OCI-M1 (cell line): ENCODE results near the gene DLL1.
"Not testable (repeated sequence)": the region's sequence is repeated elsewhere in the genome, so short reads cannot be mapped to it uniquely, and the experiment has no call there.

Source experiments
- DNase-seq: peaks from one replicate; lab custom pipeline; 2025; lab: John Stamatoyannopoulos, UW

DLL1 gene, protein sequence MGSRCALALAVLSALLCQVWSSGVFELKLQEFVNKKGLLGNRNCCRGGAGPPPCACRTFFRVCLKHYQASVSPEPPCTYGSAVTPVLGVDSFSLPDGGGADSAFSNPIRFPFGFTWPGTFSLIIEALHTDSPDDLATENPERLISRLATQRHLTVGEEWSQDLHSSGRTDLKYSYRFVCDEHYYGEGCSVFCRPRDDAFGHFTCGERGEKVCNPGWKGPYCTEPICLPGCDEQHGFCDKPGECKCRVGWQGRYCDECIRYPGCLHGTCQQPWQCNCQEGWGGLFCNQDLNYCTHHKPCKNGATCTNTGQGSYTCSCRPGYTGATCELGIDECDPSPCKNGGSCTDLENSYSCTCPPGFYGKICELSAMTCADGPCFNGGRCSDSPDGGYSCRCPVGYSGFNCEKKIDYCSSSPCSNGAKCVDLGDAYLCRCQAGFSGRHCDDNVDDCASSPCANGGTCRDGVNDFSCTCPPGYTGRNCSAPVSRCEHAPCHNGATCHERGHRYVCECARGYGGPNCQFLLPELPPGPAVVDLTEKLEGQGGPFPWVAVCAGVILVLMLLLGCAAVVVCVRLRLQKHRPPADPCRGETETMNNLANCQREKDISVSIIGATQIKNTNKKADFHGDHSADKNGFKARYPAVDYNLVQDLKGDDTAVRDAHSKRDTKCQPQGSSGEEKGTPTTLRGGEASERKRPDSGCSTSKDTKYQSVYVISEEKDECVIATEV

DNA sequence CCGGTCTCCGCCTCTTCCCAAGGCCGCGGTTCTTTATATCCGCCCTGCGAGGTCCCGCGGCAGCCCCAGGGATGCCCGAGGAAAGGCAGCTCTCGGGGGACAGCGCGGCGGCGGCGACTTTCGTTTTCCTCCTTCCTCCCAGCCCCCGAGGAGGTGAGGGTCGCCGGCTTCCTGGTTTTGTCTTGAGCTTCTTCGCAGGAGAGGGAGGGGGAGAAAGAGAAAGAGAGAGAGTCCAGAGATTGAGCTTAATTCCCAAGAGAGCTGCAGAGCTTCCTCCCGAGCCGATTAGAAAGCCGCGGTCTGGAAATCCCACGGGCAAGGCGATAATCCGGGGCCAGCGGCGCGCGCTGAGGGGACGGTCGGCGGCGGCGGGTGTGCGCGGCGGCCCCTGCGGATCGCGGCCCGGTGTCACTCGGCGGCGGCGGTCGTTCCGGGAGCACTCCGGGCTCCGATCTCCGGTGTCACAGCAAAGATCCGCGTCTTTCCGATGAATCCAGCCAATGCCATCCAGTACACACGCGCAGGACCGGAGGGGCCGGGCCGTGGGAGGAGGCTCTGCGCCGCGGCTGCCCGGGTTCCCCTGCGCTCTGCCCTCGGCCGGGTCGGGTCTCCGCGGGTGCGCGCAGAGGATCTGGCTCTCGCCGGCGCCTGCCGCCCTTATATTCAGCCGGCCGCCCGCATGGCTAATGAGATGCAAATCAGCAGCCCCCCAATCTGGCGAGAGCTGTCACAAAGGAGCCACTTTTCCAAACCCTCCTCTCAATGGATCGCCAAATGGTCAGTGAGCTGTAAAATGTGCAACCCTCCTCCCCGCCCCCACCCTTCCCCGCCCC is at the start of gene DLL1:
DLL1 (minus strand) TSS at position 783 of the 833 bp plus-strand sequence. CDS start 939 bp downstream, outside the sequence.
- no peak for DNase-seq

DNA sequence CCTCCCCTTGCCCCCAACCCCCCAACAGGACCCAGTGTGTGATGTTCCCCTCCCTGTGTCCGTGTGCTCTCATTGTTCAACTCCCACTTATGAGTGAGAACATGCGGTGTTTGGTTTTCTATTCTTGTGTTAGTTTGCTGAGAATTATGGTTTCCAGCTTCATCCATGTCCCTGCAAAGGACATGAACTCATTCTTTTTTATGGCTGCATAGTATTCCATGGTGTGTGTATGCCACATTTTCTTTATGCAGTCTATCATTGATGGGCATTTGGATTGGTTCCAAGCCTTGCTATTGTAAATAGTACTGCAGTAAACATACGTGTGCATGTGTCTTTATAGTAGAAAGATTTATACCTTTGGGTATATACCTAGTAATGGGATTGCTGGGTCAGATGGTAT is 44.3 kb upstream of the DLL1 start:
- not testable (repeated sequence) for DNase-seq

DNA sequence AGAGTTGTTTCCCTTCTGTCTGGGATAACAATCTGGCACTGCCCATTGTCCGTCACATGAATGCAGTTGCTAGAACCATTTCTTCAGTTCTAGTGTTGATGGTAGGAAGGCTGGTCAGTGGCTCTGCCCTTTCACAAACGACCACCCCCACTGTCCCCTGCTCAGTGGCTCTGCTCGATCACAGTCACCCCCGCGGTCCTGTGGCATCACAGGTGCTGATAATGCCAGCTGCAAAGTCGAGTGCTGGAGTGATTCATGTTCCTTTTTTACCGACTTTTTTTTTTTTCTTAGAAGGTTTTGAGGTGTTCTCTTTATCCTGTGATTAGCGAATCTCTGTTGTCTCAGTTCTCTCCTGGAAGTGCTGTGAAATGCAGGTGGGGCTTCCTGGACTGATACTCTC is 38.4 kb upstream of the DLL1 start:
- DNase-seq, result no peak

DNA sequence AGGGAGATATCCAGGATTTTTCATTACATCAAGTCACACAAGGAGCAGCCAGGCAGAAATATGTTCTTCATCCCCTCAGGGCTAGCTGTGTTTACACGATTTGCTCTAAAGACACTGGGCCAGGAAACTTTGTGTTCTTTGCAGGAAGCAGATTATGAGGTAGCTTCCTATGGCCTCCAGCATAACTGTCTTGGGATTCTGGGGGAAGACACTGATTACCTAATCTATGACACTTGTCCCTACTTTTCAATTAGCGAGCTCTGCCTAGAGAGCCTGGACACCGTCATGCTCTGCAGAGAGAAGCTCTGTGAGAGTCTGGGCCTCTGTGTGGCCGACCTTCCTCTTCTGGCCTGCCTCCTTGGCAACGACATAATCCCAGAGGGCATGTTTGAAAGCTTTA is 26.8 kb upstream of the DLL1 start:
- DNase-seq, result no peak

DNA sequence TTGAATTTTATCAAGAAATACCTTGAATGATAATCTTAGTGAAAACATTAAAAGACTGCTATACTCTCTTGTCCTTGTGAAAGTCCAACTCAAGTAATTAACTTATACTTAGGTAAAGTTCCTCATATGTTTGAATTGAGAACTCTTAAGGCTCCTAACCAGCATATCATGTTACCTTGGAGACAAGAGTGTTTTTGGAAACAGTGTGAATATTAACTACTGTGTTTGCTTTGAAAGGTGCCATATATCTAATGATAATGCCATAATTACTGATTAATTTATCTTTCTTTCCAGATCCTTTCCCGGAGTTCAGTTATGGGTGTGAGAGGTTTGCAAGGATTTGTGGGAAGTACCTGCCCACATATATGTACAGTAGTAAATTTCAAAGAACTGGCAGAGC is 26.2 kb upstream of the DLL1 start:
- DNase-seq, result no peak

DNA sequence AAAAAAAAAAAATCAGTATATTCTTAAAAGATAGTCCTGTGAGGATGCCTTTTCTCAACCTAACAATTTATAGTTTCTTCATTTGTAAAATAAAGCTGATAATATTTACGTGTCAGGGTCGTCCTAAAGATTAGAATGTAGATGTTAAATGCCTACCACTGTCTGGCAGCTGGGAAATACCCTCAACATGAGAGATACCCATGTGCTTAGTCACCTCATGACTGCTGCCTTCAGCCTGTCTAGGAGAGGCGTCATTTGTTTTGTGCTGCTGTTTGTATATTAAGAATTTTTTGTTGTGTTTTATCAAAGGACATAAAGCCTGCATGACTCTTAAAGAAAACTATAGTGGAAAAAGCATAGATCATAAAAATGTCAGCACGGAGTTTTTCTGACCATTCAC is 25.2 kb upstream of the DLL1 start:
- DNase-seq, result no peak

DNA sequence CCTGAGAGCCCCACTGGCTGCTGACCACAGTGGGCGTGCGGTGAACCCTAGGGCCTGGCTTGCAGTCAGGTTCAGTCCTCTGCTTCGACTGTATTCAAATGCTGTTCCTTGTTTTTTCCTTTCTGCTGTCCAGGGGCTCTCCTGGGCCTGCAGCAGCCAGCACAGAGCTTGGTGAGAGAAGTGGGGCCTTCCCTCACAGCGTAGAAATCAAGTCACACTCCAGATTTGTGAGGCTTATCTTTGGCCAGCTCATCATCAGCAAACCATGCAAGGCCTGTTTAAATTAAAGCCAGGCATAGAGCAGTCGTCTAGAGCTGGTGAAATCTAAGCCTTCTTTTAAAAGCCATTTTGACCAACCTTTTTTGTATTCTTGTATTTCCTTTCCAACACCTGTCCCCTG is 24.1 kb upstream of the DLL1 start:
- no peak for DNase-seq

DNA sequence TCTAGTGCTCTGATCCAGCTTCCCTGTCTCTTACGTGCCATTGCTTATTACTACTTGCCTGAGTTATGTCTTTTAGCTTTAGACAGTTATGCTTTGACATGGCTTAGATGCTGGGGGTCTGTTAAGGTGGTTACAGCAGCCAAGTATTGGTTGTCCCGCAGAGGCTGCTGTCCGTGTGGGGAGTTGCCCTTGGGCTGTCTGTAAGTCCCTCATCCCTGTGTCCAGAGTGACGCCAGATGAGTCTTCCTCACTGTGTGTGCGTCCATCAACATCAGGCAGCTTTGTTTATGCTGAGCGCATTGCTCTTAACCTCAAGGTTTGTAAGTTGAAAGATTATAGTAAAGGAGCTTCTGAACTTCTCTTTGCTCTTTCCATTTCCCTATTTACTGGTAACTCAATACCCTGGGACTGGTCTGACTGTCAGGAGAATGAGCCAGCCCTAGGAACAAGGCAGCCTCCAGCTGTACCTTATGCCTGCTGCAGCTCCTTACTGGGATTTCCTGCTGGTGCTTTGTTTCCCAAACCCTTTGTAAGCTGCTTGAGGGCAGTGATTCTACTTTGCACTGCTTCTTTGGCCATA is 22.9 kb upstream of the DLL1 start:
- DNase-seq, result no peak

DNA sequence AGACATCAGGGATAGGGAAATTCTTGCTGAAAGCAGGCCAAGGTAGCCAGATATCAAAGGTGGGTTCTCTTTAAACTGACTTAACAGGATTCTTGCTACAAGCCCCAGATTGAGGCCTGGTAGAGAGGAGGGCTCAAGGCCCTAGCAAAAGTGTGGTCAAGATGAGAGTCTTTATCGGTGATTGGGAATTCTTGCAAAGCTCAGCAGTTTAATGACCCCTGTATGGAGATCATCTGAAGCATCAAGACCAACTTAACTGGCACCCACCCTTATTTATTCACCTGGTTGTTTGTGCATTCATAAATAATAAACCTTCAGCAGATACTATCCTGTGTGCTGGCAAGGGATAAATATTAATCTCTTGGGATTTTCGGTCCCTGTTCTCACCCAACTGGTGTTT is 22.0 kb upstream of the DLL1 start:
- DNase-seq, result no peak

DNA sequence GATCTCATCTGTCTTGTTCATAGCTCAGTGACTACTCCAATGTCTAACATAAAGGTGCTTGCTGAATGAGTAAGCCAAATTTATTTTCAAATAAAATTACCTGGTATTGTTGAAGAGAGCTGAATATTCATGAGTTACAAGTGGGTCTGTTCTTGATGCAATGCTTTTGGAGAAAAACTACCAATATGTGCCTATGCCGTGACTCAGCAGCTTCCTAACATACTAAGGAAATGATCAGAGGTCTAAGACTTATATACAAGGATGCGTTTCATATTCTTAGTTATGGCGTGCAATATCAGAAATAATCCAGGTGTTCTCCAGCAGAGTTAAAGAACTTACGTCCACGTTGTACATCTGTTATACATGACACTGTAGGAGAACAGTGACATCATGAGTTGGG is 20.8 kb upstream of the DLL1 start:
- no peak for DNase-seq

DNA sequence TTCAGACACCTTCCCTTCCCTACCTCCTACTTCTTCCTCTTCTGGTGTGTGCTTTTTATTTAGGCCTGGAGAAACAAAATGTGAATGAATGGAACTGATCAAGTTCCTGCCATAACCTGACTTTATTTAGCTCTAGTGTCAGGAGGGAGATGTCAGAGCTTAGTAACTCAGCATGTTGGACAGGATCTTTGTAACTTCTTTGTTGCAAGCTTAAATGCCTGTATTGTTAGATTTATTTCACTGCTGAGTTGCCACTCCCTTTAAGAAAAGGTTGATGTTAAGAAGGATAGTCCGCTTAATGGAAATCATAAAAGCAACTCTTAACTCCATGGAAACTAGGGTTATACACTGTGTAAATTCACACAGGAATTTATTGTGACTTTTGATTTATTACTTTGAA is 17.9 kb upstream of the DLL1 start:
- no peak for DNase-seq

DNA sequence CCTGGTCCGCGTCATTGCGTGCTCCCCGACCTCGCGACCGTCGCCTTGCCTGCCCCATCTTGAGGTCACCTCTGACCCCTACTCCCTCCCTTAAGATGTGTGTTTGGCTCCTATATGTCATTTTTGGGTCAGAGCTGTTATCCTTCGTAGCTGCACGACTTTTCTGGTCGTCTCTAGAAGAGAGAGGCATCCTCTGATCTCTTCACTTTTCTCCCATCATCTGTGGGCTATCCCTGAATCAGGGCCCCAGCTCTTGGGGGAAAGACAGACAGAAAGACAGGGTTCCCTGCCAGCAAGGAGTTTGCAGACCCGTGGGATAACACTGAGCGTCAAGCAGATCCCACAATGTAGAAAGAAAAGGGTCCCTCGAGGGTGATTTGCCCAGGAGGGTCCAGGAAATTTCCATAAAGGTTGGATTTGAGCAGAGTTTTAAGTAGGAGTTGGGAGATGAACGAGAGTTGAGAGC is 16.2 kb upstream of the DLL1 start:
- no peak for DNase-seq

DNA sequence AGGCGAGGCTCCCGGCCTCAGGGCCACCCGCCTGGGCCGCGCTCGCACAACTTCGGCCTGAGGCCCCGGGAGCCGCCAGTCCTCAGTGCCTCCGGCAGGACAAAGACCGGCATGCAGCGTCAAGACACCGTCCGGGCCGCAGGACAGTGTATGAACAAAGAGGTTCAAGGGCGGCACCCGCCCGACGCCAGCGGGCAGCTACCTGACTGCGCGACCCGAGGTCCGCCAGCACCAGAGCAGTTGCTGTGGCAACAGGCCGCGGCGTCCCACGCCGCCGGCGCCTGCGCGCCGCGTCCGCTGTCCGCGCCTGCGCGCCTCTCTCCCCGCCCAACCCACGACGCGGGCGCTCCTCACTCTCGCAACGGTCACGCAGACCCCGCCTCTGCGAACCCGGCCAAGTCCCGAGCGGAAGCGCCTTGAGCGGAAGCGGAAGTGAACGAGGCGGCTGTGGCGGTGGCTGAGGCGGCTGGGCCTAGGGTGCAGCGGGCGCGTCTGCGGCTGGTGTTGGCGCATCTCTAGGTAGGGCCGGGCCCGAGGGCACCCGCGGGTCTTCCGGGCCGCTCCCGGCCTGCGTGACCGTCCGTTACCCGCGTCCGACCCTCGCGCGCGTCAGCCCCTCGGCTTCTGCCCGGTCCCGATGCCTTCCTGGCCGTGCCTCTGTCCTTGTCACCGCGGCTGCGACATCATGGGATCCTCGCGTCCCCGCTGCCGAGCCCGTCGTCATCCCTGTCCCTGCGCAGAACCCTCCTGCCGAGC is 15.6 kb upstream of the DLL1 start, which contains the start of gene FAM120B:
FAM120B (plus strand) TSS at position 435 of the 756 bp plus-strand sequence. CDS start 10,633 bp downstream, outside the sequence.
- peak; percentile 95 for DNase-seq

DNA sequence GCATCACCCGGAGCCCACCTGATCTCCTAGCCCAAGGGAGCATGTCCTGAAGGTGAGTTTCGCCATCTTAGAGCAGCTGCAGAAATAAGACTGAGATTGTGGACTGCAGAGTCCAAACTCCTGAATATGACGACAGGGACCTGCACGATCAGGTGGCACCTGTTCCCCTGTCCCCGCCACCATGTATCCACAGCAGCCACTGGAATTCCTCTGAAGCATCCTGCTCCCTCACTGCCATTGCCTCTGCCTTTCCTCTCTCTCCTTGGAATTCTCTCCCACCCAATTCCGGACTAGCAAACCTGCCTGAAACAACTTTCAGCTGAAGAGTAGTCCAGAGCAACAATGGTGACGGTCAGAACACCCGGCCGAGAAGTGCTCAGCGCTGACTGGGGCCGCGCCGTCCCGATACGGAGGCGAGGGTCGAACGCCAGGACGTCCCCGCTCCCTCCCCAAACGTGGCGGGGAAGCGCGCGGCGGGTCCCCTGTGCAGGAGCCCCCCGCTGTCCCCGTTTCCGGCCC is 15.0 kb upstream of the DLL1 start:
- no peak for DNase-seq

DNA sequence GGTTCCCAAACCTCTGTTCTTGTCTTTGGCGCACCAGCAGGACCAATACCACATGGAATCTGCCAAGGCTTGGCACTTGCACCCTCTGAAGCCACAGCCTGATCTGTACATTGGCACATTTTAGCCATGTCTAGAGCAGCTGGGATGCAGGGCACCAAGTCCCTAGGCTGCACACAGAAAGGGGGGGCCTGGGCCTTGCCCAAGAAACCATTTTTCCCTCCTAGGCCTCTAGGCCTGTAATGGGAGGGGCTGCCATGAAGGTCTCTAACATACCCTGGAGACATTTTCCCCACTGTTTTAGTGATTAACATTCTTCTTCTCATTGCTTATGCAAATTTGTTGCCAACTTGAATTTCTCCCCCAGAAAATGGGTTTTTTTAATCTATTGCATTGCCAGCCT is 10.3 kb upstream of the DLL1 start:
- DNase-seq, result no peak

DNA sequence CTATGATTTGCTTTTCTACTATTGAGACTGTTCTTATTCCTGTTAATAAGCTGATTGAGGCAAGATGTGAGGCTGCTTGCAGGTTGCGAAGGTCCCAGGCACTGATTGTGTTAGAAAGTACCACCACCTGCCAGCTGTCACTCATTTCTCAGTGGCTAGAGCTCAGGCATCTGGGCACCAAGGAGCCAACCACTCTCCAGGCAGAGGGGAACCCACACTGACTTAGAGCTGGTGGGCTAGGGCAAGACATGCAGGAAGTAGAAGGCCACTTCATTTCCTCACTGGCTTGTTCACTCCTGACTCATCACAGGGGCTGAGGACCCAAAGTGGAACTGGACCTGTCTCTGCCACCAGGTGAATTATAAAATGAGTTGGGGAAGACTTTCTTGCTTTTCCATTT is 7.8 kb upstream of the DLL1 start:
- no peak for DNase-seq

DNA sequence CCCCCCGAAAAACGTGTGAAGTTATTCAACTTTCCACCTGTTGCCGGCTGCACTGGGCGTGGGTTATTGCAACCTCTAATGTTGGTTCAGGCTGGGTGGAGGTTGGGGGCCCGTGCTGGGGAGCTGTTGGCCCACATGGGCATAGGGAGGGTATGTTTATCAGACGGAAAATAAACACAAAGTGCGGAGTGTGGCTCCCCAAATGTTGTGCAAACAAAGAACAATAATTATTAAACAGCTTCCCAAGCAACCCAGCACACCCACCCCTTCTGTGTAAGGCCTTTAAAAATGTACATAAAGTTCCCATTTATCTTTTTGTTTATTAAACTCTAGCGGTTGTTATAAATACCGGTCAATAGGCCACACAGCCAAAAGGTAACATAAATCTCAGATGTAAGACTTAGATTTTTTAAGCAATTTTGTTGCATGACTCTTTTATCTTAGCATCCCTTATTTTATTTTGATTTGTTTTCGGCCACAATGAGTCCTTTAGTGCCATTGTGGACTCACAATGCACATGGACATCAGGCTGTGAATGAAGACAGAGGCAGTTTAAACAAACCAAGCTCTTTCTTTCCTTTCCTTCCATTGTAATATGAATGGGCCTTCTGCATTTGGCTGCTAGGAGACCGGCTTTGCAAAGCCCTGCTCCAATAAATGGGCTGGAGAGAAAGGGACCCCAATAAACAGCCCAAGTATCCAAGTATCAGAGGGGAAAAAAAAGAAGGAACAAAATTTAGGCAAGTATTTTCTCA is 6.9 kb upstream of the DLL1 start:
- no peak for DNase-seq

DNA sequence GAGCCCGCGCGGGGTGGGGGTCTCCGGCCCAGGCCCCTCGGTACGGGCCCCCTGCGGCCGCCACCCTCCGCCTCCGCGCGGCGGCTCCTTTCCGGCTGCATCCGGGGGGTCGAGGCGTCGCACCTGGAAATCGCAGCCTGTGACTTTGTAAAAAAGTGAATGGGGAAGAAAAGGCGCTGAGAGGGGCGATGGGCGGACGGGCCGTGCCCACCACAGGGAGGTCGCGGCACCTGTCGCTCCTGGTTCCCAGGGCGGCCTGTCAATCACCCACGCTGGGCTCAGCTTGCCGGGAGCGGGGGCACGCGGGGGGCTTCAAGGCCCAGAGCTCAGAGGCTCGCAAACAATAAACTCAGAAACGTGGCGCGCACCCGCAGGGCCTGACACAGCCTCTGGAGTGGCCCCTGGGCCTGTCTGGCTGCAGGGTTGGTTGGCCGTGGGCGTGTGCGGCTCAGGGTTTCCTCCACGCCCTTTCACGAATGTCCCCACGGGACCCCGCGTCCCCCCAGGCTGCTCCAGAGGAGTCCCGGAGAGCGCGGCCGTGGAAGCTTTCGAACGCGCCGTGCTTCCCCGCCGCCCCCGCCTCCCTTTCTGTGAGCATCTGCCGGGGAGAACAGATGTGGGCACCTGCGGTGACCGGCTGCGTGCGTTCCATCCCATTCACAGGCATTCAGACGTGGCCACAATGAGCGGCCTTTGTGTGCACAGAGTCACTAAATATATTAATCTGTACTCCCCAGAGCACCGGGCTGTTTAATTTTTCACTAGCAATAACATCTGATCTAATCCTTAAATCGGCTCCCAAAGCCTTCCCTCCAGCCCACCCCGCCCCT is 6.1 kb upstream of the DLL1 start:
- DNase-seq, result no peak

DNA sequence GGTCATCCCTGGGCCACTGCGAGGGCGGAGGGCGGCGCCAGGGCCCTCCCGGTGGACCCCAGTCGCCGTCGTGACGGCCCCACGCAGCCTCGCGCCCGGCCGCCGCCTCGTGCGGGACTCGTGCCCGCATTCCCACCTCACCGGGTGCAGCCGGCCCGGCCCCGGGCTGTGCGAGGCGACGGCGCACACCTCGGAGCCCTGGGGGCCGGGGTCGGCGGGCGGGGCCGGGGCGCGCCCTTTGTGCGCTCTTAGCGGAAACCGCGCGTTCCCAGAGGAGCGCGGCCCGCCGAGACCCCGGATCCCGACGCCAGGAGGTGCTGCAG is 5.5 kb upstream of the DLL1 start:
- DNase-seq, result no peak
